Astrocyte of the spinal cord (primary cell): ENCODE data around the gene FGF8.

Experiments used
- DNase-seq: peaks from one replicate; pipeline ENCODE4 v3.0.0; 2011; ENCODE audit warnings: low read depth, low spot score
- H3K4me3 ChIP-seq: 2 replicates; pipeline ENCODE4 v1.5.1; 2011; ENCODE audit warnings: low read depth, mild to moderate bottlenecking, low read length, moderate library complexity
- CTCF ChIP-seq: IDR thresholded peaks from 2 replicates; pipeline ENCODE4 v1.5.1; 2012; ENCODE audit warnings: low read depth, mild to moderate bottlenecking, low read length, inconsistent platforms
- in situ Hi-C: cut with HindIII; loops from 2 replicates; pipeline ENCODE4 v1.10.0; 2017; ENCODE audit warnings: low sequenced_read_pairs

FGF8 gene, protein sequence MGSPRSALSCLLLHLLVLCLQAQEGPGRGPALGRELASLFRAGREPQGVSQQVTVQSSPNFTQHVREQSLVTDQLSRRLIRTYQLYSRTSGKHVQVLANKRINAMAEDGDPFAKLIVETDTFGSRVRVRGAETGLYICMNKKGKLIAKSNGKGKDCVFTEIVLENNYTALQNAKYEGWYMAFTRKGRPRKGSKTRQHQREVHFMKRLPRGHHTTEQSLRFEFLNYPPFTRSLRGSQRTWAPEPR

GRCh38 chr10:101775273-101776160 is at the start of gene FGF8:
TSS of gene FGF8 (minus strand) at chr10:101776114. CDS start at chr10:101775900, 214 bp downstream.
- DNase-seq, result no peak
- in situ Hi-C loops, result no loop called here
- H3K4me3 ChIP-seq, result no peak within 1 kb of the TSS
- no peak for TF ChIP-seq CTCF

GRCh38 chr10:101824736-101825135 is 48.8 kb upstream of the FGF8 start:
- no peak for TF ChIP-seq CTCF
- in situ Hi-C loops, result no loop called here
- DNase-seq, result no peak
- no peak overlapping the region for H3K4me3 ChIP-seq

- H3K4me3 ChIP-seq, result peak overlapping the region; percentile 98
- no peak for DNase-seq
- TF ChIP-seq CTCF, result no peak
- in situ Hi-C loops, result no loop called here
Observed at GRCh38 chr10:101818872-101819633, 43.1 kb upstream of the FGF8 start.

DNA sequence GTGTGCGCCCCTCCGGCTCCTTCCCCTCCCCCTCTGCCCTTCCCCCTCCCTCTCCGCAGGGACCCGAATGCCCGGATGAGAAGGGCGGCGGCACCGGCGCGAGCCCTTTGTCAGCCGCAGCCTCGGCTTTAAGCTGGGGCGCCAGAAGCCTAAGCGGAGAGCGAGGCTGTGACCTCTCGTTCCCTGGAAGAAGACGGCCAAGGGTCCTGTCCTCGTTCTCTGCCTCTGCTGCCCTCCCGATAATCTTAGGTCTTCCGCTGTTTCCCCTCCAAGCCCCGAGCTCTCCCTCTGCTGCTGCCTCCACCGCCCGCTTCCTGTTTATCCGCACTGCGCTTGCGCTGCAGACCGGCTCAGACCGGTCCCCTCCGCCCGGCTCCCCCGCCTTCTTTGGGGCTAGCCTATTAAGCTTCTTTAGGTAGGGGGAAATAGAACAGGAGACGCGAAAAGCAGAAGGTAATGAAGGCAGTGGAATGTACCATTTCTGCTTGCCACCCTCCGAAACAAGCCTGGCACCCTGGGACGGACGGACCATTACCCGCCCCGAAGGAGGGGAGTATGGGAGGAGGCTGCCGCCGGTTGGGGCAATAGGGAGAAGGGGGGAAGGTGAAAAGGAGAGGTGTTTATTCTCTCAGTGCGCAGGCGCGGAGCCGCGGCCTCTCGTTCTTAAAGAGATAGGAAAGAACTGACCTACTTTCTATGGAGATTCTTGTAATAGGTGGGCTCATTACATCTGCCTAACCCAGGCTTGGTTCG is 42.4 kb upstream of the FGF8 start, which contains the start of gene OGA:
TSS of gene OGA (minus strand) at position 326 of the 753 bp plus-strand sequence. CDS start 422 bp downstream, outside the sequence.
- peak; percentile 100 for DNase-seq
- no peak for TF ChIP-seq CTCF
- in situ Hi-C loops, result no loop called here
- H3K4me3 ChIP-seq, result peak within 1 kb of the TSS; percentile 98

GRCh38 chr10:101817337-101818118 is 41.6 kb upstream of the FGF8 start:
- no peak for TF ChIP-seq CTCF
- in situ Hi-C loops, result no loop called here
- peak; percentile 96 for DNase-seq
- peak overlapping the region; percentile 98 for H3K4me3 ChIP-seq
